Activated naive CD4-positive, alpha-beta T cell treated with anti-CD3 and anti-CD28 coated beads, Interleukin-2, amount 50 U/mL, for 24 hours (primary cell): ENCODE measurements around the gene CIT.

ENCODE experiments used
- H3K27ac Mint-ChIP-seq: one replicate; pipeline ENCODE4 v1.8.0; 2021; ENCODE audit warnings: mild to moderate bottlenecking, mixed read lengths
- H3K27me3 Mint-ChIP-seq: one replicate; pipeline ENCODE4 v1.8.0; 2021; ENCODE audit warnings: mixed read lengths
- H3K36me3 Mint-ChIP-seq: one replicate; pipeline ENCODE4 v1.8.0; 2021; ENCODE audit warnings: mixed read lengths
- H3K4me1 Mint-ChIP-seq: one replicate; pipeline ENCODE4 v1.8.0; 2021; ENCODE audit warnings: mixed read lengths
- H3K4me3 Mint-ChIP-seq: one replicate; pipeline ENCODE4 v1.8.0; 2021; ENCODE audit warnings: mild to moderate bottlenecking, mixed read lengths
- H3K9me3 Mint-ChIP-seq: one replicate; pipeline ENCODE4 v1.8.0; 2021; ENCODE audit warnings: mixed read lengths

The CIT gene

GRCh38 chr12:119870457-119870856 lies 6.7 kb downstream of the CIT start:
- H3K27me3 Mint-ChIP-seq, result no peaks in the 10 kb centered on the region
- no peaks in the 10 kb centered on the region for H3K9me3 Mint-ChIP-seq
- H3K36me3 Mint-ChIP-seq, result no peaks in the 10 kb centered on the region
- no peak overlapping the region for H3K4me3 Mint-ChIP-seq
- H3K27ac Mint-ChIP-seq, result no peak overlapping the region
- no peaks in the 10 kb centered on the region for H3K4me1 Mint-ChIP-seq

GRCh38 chr12:119869720-119870119 lies 7.4 kb downstream of the CIT start:
- H3K4me1 Mint-ChIP-seq, result no peaks in the 10 kb centered on the region
- no peak overlapping the region for H3K4me3 Mint-ChIP-seq
- H3K27ac Mint-ChIP-seq, result no peak overlapping the region
- H3K36me3 Mint-ChIP-seq, result no peaks in the 10 kb centered on the region
- no peaks in the 10 kb centered on the region for H3K27me3 Mint-ChIP-seq
- H3K9me3 Mint-ChIP-seq, result no peaks in the 10 kb centered on the region

- Mint-ChIP-seq H3K4me3 (no peak overlapping the region), H3K36me3 (no peaks in the 10 kb centered on the region), H3K27ac (no peak overlapping the region), H3K27me3 (no peaks in the 10 kb centered on the region), H3K4me1 (no peaks in the 10 kb centered on the region), H3K9me3 (no peaks in the 10 kb centered on the region)
These were observed 8.1 kb downstream of the CIT start for GRCh38 chr12:119868992-119869391.

GRCh38 chr12:119864591-119864990 lies 12.5 kb downstream of the CIT start:
- no peaks in the 10 kb centered on the region for H3K4me1 Mint-ChIP-seq
- H3K4me3 Mint-ChIP-seq, result no peak overlapping the region
- no peaks in the 10 kb centered on the region for H3K36me3 Mint-ChIP-seq
- H3K27me3 Mint-ChIP-seq, result no peaks in the 10 kb centered on the region
- H3K9me3 Mint-ChIP-seq, result no peaks in the 10 kb centered on the region
- no peak overlapping the region for H3K27ac Mint-ChIP-seq

- Mint-ChIP-seq H3K36me3 (no peaks in the 10 kb centered on the region), H3K4me1 (peaks cover 15% of the 10 kb centered on the region), H3K9me3 (no peaks in the 10 kb centered on the region), H3K4me3 (no peak overlapping the region), H3K27ac (no peak overlapping the region), H3K27me3 (no peaks in the 10 kb centered on the region)
These were observed 17.9 kb downstream of the CIT start for GRCh38 chr12:119859241-119859640.

- Mint-ChIP-seq H3K27ac (no peak overlapping the region), H3K9me3 (no peaks in the 10 kb centered on the region)
These were observed 20.0 kb downstream of the CIT start for GRCh38 chr12:119857041-119857591.

GRCh38 chr12:119850330-119850729 lies 26.8 kb downstream of the CIT start:
- H3K4me3 Mint-ChIP-seq, result no peak overlapping the region
- no peaks in the 10 kb centered on the region for H3K36me3 Mint-ChIP-seq
- no peaks in the 10 kb centered on the region for H3K27me3 Mint-ChIP-seq
- H3K27ac Mint-ChIP-seq, result no peak overlapping the region
- no peaks in the 10 kb centered on the region for H3K4me1 Mint-ChIP-seq
- no peaks in the 10 kb centered on the region for H3K9me3 Mint-ChIP-seq

More at GRCh38 chr12:119857041-119857591, 20.0 kb downstream of the CIT start:
- H3K4me1 Mint-ChIP-seq, result peaks cover 15% of the 10 kb centered on the region
- H3K27me3 Mint-ChIP-seq, result no peaks in the 10 kb centered on the region
- H3K36me3 Mint-ChIP-seq, result no peaks in the 10 kb centered on the region
- H3K4me3 Mint-ChIP-seq, result no peak overlapping the region

GRCh38 chr12:119843100-119843499 lies 34.0 kb downstream of the CIT start:
- Mint-ChIP-seq H3K27ac (no peak overlapping the region), H3K27me3 (no peaks in the 10 kb centered on the region), H3K9me3 (no peaks in the 10 kb centered on the region), H3K36me3 (peaks cover 5% of the 10 kb centered on the region), H3K4me1 (no peaks in the 10 kb centered on the region), H3K4me3 (no peak overlapping the region)

- Mint-ChIP-seq H3K4me1 (no peaks in the 10 kb centered on the region), H3K27me3 (no peaks in the 10 kb centered on the region), H3K27ac (no peak overlapping the region), H3K4me3 (no peak overlapping the region), H3K9me3 (no peaks in the 10 kb centered on the region), H3K36me3 (peaks cover 5% of the 10 kb centered on the region)
These were observed 34.7 kb downstream of the CIT start for GRCh38 chr12:119842380-119842779.

- H3K27ac Mint-ChIP-seq, result no peak overlapping the region
- no peak overlapping the region for H3K4me3 Mint-ChIP-seq
- no peaks in the 10 kb centered on the region for H3K27me3 Mint-ChIP-seq
- H3K36me3 Mint-ChIP-seq, result peaks cover 5% of the 10 kb centered on the region
- H3K4me1 Mint-ChIP-seq, result no peaks in the 10 kb centered on the region
- no peaks in the 10 kb centered on the region for H3K9me3 Mint-ChIP-seq
These were observed 35.5 kb downstream of the CIT start for GRCh38 chr12:119841433-119842210.

GRCh38 chr12:119840582-119840981 lies 36.5 kb downstream of the CIT start:
- Mint-ChIP-seq H3K36me3 (peaks cover 5% of the 10 kb centered on the region), H3K27ac (no peak overlapping the region), H3K4me1 (no peaks in the 10 kb centered on the region), H3K9me3 (no peaks in the 10 kb centered on the region), H3K27me3 (no peaks in the 10 kb centered on the region), H3K4me3 (no peak overlapping the region)

GRCh38 chr12:119840168-119840567 lies 37.0 kb downstream of the CIT start:
- Mint-ChIP-seq H3K27ac (no peak overlapping the region), H3K4me3 (no peak overlapping the region), H3K27me3 (no peaks in the 10 kb centered on the region), H3K4me1 (no peaks in the 10 kb centered on the region), H3K9me3 (no peaks in the 10 kb centered on the region), H3K36me3 (peaks cover 5% of the 10 kb centered on the region)

- no peak overlapping the region for H3K4me3 Mint-ChIP-seq
- H3K27ac Mint-ChIP-seq, result no peak overlapping the region
- no peaks in the 10 kb centered on the region for H3K27me3 Mint-ChIP-seq
- no peaks in the 10 kb centered on the region for H3K9me3 Mint-ChIP-seq
- peaks cover 5% of the 10 kb centered on the region for H3K36me3 Mint-ChIP-seq
- no peaks in the 10 kb centered on the region for H3K4me1 Mint-ChIP-seq
These were observed 38.1 kb downstream of the CIT start for GRCh38 chr12:119838826-119839600.

GRCh38 chr12:119836781-119837180 lies 40.3 kb downstream of the CIT start:
- Mint-ChIP-seq H3K27ac (no peak overlapping the region), H3K27me3 (no peaks in the 10 kb centered on the region), H3K4me1 (no peaks in the 10 kb centered on the region), H3K9me3 (no peaks in the 10 kb centered on the region), H3K4me3 (no peak overlapping the region), H3K36me3 (peaks cover 4% of the 10 kb centered on the region)

- H3K36me3 Mint-ChIP-seq, result no peaks in the 10 kb centered on the region
- H3K27me3 Mint-ChIP-seq, result no peaks in the 10 kb centered on the region
- no peak overlapping the region for H3K4me3 Mint-ChIP-seq
- no peak overlapping the region for H3K27ac Mint-ChIP-seq
- no peaks in the 10 kb centered on the region for H3K9me3 Mint-ChIP-seq
- H3K4me1 Mint-ChIP-seq, result no peaks in the 10 kb centered on the region
These were observed 42.1 kb downstream of the CIT start for GRCh38 chr12:119835068-119835467.

GRCh38 chr12:119829439-119829838 lies 47.7 kb downstream of the CIT start:
- H3K4me1 Mint-ChIP-seq, result no peaks in the 10 kb centered on the region
- no peak overlapping the region for H3K27ac Mint-ChIP-seq
- no peaks in the 10 kb centered on the region for H3K9me3 Mint-ChIP-seq
- H3K36me3 Mint-ChIP-seq, result no peaks in the 10 kb centered on the region
- H3K27me3 Mint-ChIP-seq, result no peaks in the 10 kb centered on the region
- no peak overlapping the region for H3K4me3 Mint-ChIP-seq
